Measurements from ENCODE around the gene CAPZA2. TPM values are rescaled to one million over a fixed set of nuclear protein-coding genes. Genes with fewer than 3 reads are reported as not detected.

Gene CAPZA2
- total and polyA plus RNA-seq, 2 donors from 2014 or later: 130 to 295 TPM

GRCh38 chr7:116963234-116963633 lies 100.8 kb downstream of the CAPZA2 start:
- no peak for TF ChIP-seq CTCF (IDR thresholded peaks at IDR 0.05; ENCODE audit: borderline replicate concordance, extremely low read depth, insufficient read depth)
- Histone ChIP-seq H3K4me1 (ENCODE audit: control insufficient read depth in 2 of 3, insufficient read depth in 2 of 3, low read depth in 1 of 3, low read length in 3 of 3) (peaks cover 0 to 3% (median 0%) of the 10 kb centered on the region in 3 donors), H3K4me3 (ENCODE audit: low read length in 3 of 3) (no peak overlapping the region), H3K27ac (ENCODE audit: low read depth in 2 of 2, low read length in 2 of 2) (no peak overlapping the region), H3K9me3 (ENCODE audit: control insufficient read depth in 2 of 3, insufficient read depth in 1 of 3, low read length in 3 of 3) (no peaks in the 10 kb centered on the region), H3K36me3 (ENCODE audit: control insufficient read depth in 2 of 3, insufficient read depth in 3 of 3, low read length in 3 of 3) (no peaks in the 10 kb centered on the region), H3K9ac (ENCODE audit: low read length in 3 of 3) (no peak overlapping the region), H3K27me3 (ENCODE audit: control insufficient read depth, insufficient read depth, low read length) (no peaks in the 10 kb centered on the region)
- DNase-seq: no peak
- intact Hi-C loops (cut with DNase I): no loop called here
- FAIRE-seq: no peak

GRCh38 chr7:116966601-116967000 lies 104.2 kb downstream of the CAPZA2 start:
- Histone ChIP-seq H3K27ac (ENCODE audit: low read depth in 2 of 2, low read length in 2 of 2) (no peak overlapping the region), H3K27me3 (ENCODE audit: control insufficient read depth, insufficient read depth, low read length) (no peaks in the 10 kb centered on the region), H3K4me1 (ENCODE audit: control insufficient read depth in 2 of 3, insufficient read depth in 2 of 3, low read depth in 1 of 3, low read length in 3 of 3) (no peaks in the 10 kb centered on the region), H3K36me3 (ENCODE audit: control insufficient read depth in 2 of 3, insufficient read depth in 3 of 3, low read length in 3 of 3) (no peaks in the 10 kb centered on the region), H3K9me3 (ENCODE audit: control insufficient read depth in 2 of 3, insufficient read depth in 1 of 3, low read length in 3 of 3) (no peaks in the 10 kb centered on the region), H3K9ac (ENCODE audit: low read length in 3 of 3) (no peak overlapping the region), H3K4me3 (ENCODE audit: low read length in 3 of 3) (no peak overlapping the region)
- TF ChIP-seq CTCF (IDR thresholded peaks at IDR 0.05; ENCODE audit: borderline replicate concordance, extremely low read depth, insufficient read depth): no peak
- FAIRE-seq: no peak
- intact Hi-C loops (cut with DNase I): no loop called here
- no peak for DNase-seq

- no peak overlapping the region for H3K9ac ChIP-seq (ENCODE audit: low read length in 3 of 3)
- intact Hi-C loops (cut with DNase I): no loop called here
- H3K4me3 ChIP-seq (ENCODE audit: low read length in 3 of 3): no peak overlapping the region
- no peak for FAIRE-seq
- no peak overlapping the region for H3K27ac ChIP-seq (ENCODE audit: low read depth in 2 of 2, low read length in 2 of 2)
- H3K36me3 ChIP-seq (ENCODE audit: control insufficient read depth in 2 of 3, insufficient read depth in 3 of 3, low read length in 3 of 3): no peaks in the 10 kb centered on the region
- no peaks in the 10 kb centered on the region for H3K4me1 ChIP-seq (ENCODE audit: control insufficient read depth in 2 of 3, insufficient read depth in 2 of 3, low read depth in 1 of 3, low read length in 3 of 3)
- TF ChIP-seq CTCF (IDR thresholded peaks at IDR 0.05; ENCODE audit: borderline replicate concordance, extremely low read depth, insufficient read depth): no peak
- no peaks in the 10 kb centered on the region for H3K27me3 ChIP-seq (ENCODE audit: control insufficient read depth, insufficient read depth, low read length)
- no peaks in the 10 kb centered on the region for H3K9me3 ChIP-seq (ENCODE audit: control insufficient read depth in 2 of 3, insufficient read depth in 1 of 3, low read length in 3 of 3)
- no peak for DNase-seq
Observed at GRCh38 chr7:116967254-116967922, 105.0 kb downstream of the CAPZA2 start.

GRCh38 chr7:116967983-116968382 lies 105.6 kb downstream of the CAPZA2 start:
- H3K4me3 ChIP-seq (ENCODE audit: low read length in 3 of 3): no peak overlapping the region
- no peaks in the 10 kb centered on the region for H3K27me3 ChIP-seq (ENCODE audit: control insufficient read depth, insufficient read depth, low read length)
- DNase-seq (no peak), FAIRE-seq (no peak)
- H3K36me3 ChIP-seq (ENCODE audit: control insufficient read depth in 2 of 3, insufficient read depth in 3 of 3, low read length in 3 of 3): no peaks in the 10 kb centered on the region
- no peak overlapping the region for H3K27ac ChIP-seq (ENCODE audit: low read depth in 2 of 2, low read length in 2 of 2)
- intact Hi-C loops (cut with DNase I): no loop called here
- H3K9ac ChIP-seq (ENCODE audit: low read length in 3 of 3): no peak overlapping the region
- no peak for TF ChIP-seq CTCF (IDR thresholded peaks at IDR 0.05; ENCODE audit: borderline replicate concordance, extremely low read depth, insufficient read depth)
- no peaks in the 10 kb centered on the region for H3K9me3 ChIP-seq (ENCODE audit: control insufficient read depth in 2 of 3, insufficient read depth in 1 of 3, low read length in 3 of 3)
- H3K4me1 ChIP-seq (ENCODE audit: control insufficient read depth in 2 of 3, insufficient read depth in 2 of 3, low read depth in 1 of 3, low read length in 3 of 3): no peaks in the 10 kb centered on the region

Measured in kidney (tissue), 14 donors.